HG02970 (cell line): Measurements from ENCODE around the gene MCTP2.

Experiments used
- ATAC-seq: cut with Tn5 transposase; IDR thresholded peaks from one replicate; pipeline ENCODE4 v1.9.1; 2021; ENCODE audit warnings: mild to moderate bottlenecking, moderate library complexity, moderate number of reproducible peaks; ENCODE audit not compliant: unreplicated experiment, low FRiP score

Gene MCTP2, protein sequence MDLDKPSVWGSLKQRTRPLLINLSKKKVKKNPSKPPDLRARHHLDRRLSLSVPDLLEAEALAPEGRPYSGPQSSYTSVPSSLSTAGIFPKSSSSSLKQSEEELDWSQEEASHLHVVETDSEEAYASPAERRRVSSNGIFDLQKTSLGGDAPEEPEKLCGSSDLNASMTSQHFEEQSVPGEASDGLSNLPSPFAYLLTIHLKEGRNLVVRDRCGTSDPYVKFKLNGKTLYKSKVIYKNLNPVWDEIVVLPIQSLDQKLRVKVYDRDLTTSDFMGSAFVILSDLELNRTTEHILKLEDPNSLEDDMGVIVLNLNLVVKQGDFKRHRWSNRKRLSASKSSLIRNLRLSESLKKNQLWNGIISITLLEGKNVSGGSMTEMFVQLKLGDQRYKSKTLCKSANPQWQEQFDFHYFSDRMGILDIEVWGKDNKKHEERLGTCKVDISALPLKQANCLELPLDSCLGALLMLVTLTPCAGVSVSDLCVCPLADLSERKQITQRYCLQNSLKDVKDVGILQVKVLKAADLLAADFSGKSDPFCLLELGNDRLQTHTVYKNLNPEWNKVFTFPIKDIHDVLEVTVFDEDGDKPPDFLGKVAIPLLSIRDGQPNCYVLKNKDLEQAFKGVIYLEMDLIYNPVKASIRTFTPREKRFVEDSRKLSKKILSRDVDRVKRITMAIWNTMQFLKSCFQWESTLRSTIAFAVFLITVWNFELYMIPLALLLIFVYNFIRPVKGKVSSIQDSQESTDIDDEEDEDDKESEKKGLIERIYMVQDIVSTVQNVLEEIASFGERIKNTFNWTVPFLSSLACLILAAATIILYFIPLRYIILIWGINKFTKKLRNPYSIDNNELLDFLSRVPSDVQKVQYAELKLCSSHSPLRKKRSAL

DNA sequence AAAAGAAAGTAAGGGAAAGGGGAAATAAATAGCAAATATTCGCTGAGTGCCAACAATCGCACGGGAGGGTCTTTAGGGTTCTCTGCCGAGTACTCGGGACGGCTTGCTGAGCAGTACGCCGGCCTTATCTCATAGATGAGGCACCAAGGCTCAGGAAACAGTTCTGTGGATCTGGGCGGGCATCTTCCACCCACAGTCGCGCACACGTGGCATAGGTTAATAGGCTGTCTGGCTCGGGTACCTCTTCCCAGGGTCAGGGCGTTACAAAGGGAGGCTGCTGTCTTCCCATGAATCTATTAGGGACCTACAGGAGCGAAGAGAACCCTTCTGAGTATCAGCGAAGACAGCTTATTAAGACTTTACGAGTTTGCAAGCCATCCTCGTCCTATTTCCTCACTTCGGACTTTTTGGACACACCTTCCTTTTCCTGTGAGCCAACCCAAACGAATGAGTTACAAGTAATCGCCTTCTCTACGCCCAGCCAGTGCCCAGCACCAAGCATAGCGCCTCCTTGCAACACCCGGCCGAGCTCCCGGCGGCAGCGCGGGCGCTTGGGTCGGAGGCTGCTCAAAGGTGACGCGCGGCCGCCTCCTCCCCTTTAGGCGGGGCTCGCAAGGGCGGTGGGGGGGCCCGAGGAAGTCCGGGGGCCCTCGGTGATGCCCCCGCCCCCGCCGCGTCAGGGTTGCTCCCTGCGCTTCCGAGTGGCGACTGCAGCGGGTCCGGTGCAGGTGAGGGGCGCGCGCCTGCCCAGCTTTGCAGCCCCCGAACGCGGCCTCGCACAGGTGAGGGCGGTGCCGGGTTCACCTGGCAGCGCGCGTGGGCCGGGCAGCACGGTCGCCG lies at the start of gene MCTP2:
TSS of gene MCTP2 (plus strand) at position 679 of the 840 bp plus-strand sequence. CDS start 66,705 bp downstream, outside the sequence.
- ATAC-seq = peak; percentile 57

DNA sequence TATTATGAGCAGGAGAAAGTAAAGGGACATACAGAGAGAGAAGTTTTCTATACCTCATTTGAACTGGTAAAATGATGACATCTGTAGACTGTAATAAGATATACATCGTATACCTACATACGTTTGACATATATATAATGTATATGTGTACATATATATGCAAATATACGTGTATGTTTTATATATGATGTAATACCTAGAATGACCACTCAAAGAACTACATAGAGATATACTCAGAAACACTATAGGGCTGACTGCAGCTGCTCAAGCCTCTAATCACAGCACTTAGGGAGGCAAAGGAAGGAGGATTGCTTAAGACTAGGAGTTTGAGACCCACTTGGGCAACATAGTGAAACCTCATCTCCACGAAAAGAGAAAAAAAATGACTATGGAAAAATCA lies 48.5 kb upstream of the MCTP2 start:
- ATAC-seq = no peak

DNA sequence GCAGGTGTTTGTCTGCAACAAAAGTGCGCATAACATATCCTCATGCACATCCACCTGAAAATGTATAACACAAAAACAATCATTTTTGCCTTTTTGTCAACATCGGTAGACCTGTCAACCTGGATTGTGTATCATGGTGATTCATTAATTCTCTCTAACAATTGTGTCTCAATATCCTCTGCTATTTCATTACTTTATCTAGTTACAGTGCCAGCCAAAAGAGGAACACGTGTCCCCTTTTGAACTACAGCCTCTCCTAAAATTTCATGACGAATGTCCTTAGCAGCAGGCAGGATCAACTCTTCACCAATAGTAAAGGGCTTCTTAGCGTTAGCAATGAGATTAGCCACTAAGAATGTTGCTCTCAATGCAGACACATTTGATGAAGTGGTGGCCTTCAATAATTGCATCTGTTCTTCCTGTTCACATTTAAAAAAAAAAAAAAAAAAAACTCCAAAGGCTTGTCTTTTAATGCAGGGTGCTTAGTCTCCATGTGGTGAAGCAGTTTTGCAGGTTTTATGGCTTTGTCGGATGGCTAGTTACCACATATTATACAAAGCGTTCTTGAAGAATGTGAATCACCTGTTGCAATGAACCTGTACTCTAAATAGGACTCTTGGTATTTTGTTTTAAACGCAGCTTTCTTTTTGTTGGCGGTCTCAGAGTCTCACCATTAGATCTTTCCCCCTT lies 45.7 kb upstream of the MCTP2 start:
- ATAC-seq = no peak

DNA sequence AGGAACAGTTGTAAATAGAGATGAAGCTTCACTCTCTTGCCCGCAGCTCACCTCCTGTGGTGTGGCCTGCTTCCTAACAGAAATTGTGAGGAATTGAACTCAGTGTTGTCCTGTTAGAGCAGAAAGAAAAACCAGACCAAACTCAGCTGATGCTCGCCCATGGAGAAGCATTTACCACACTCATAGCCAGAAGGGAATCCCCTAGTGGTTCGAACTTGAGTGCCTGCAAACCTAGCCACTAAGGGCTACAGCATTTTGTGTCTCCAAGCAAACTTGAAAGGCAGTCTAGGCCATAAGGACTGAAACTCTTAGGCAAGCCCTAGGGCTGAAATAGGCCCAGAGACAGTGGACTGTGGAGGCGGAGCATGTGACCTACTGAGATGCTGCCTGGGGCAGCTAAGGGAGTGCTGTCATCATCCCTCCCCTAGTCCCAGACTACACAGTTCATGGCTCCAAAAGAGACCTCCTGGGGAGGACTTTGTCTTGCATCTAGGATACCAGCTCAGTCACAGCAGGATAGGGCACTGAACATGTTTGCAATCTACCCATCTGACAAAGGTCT lies 44.5 kb upstream of the MCTP2 start:
- ATAC-seq = no peak

DNA sequence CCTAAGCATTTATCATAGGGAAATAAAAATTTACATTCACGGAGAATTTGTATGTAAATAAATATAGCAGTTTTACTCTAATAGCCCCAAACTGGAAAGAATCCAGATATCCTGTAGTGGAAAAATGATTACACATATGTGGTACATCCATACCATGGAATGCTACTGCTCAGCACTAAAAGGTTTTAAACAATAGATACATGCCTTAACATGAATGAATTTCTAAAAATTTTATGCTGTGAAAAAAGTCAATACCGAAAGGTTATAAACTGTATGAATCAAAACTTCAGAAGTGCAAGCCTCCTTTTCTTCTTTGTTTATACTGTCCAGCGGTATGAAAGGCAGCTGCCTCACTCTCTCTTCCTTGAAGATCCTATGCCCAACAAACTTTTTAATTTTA lies 37.5 kb upstream of the MCTP2 start:
- ATAC-seq = no peak

DNA sequence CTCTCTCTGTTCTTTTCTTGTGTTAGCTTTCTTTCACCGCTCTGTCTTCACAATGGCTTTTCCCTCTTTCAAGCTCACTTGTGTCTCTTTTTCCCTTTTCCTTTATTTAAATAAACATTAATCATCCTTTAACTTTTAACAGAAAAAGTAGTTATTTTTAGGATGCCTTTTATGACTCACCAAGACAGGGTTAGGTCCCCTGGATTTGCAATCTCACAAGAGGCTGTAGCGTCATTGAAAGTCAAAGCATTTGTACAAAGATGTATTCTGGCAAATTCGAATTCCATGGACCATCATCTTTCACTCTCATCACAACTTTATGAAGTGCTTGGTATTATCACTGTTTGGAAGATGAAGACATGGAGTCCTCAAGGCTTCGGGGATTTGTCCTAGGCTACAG lies 34.8 kb upstream of the MCTP2 start:
- ATAC-seq = no peak

DNA sequence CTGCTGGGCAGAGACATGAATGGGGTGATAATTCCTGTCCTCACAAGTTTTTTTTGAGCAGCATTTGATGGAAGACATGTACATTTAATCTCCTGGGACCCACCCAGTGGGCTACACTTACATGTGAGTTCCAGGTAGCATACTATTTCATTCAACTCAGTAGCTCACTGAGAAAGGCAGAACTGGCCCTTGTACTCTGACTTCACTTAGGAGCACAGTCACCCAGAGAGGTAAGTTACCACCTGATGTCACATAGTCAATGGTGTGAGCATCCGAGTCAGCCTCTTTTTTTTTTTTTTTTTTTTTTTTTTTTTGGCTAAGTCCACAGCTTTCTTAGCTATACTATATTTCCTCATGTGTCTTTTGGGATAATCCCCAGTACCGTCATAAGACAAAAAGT lies 32.7 kb upstream of the MCTP2 start:
- ATAC-seq = no peak

DNA sequence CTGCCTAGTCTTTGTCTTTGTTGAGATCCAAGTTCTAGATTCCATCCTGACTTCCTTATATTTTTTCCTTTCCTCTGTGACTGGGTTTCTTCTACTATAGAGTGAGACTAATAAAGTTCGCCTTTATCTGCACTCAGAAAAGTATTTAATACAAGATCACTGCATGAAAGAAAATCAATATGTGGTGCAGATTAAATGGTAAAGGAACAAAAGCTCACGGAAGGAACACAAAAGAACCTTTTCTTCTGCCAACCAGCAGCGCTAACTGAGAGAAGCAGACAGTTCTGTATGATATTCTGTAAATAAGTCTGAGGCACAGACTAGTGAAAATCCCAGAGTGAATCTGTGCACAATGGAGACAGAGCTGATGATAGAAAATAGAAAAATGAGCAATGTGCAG lies 31.6 kb upstream of the MCTP2 start:
- no peak for ATAC-seq

DNA sequence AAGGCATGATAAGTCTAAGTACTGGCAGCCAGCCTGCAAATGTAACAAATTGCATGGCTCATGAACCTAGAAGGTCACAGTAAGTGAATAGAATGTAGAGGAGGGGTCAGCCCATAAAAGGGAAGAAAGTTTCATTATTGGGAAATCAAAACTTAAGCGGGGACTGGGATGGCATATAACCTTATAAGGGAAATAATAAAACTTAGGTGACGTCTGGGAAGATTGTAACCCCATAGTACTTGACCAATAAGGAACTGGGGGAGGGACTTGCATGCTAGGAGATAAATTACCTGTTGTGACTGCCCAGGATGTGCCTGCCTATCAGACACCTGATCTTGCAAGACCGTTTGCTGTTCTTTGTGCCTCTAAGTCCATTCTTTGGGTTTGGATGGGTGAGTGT lies 28.1 kb upstream of the MCTP2 start:
- ATAC-seq = no peak

DNA sequence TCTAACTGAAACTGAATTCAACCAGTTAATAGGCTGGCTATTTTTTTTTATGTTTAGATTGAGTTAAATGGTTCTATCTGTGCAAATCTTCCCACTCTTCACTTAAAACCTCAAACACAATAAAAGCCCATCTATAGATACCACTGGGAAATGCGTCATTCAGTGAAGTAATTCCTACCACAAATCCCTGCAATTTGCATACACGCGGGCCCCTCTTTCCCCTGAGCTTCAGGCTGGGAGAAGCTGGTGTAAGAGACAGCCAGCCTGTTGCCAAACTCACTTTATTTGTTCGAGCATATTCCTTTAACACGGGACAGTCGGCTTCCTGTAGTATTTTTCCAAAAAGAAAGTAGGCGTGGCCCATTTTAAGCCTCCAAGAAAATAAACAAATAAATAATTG lies 26.0 kb upstream of the MCTP2 start:
- no peak for ATAC-seq

DNA sequence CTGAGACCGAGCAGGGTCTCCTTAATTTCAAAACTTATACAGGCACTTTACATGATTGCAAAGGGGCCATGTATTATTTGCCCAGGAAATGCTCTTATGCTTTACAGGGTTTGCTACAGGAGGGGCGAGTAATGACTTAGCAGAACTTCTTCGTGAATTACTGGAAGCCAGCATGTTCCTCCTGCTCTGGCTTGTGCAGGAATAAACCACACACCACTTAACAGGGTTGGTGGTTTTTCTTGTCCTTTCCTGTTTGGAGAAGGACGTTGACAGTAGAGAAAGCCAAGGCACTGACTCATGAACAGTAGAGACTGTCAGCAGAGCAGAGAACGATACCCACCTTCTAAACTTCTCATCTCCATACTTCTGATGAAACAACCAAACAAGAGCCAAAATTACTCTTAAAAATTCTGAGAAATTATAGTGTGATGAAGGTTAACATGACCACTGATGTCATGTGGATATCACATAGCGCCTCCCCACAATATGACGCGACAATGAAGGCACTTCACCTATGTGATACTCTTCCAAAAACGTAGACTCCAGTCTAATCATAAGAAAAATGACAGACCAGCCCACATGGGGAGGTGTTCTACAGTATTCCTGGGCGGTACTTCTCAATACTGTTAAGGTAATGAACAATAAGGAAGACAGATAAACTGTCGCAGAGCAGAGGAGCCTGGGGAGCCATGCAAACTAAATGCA lies 24.7 kb upstream of the MCTP2 start:
- no peak for ATAC-seq

DNA sequence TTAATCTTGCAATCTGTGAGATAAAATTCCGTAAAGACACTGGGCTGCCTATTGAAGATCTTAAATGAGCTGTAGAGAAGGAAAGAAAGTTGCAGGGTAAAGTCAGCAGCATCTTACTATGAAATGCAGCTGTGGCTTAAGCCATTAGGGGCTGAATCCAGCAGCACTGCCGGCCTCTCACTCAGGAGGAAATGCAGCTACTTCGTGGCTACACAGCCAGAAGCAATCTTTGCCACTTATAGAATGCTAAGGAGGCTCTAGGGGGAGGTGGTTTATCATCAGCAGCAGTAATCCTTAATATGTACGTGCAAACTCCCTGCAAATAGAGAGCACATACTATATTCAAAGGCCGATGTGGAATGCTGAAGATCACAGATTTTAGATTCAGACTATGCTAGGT lies 19.1 kb upstream of the MCTP2 start:
- no peak for ATAC-seq

DNA sequence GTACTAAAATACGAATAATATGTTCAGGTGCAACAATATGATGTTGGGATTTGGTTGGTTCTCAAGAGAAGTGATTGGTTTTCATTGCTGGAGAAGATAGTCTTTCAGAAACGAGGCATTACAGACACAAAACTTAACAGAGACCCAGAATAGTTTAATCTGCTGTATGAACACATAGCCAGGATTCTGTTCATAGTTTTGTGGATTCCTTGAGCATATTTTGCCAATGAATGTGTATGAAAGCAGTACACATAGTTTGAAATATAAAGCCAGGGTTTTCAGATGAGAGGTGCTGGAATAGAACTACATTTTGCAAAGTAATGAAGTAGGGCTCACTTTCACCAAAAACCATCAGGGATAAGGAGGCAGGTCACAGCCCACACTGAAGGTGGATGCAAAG lies 5.7 kb upstream of the MCTP2 start:
- no peak for ATAC-seq

DNA sequence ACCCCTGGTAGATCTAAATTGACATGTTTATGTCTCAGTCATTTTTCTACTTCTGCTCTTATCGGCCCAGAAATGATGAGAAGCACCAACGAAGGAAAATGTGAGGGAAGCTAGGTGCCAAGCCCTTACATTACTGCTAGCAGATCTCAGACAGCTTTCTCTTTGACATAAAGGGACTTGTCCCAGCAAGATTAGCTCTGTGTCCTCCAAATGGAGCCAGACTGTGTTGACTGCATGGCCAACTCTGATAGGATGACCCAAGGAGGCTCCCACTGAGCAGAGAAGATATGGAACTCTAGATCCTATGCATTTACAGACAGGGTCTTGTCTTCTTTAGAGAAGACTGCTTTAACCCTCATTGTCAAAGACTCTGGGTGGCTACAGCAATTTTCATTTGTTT lies 2.8 kb upstream of the MCTP2 start:
- ATAC-seq = no peak

DNA sequence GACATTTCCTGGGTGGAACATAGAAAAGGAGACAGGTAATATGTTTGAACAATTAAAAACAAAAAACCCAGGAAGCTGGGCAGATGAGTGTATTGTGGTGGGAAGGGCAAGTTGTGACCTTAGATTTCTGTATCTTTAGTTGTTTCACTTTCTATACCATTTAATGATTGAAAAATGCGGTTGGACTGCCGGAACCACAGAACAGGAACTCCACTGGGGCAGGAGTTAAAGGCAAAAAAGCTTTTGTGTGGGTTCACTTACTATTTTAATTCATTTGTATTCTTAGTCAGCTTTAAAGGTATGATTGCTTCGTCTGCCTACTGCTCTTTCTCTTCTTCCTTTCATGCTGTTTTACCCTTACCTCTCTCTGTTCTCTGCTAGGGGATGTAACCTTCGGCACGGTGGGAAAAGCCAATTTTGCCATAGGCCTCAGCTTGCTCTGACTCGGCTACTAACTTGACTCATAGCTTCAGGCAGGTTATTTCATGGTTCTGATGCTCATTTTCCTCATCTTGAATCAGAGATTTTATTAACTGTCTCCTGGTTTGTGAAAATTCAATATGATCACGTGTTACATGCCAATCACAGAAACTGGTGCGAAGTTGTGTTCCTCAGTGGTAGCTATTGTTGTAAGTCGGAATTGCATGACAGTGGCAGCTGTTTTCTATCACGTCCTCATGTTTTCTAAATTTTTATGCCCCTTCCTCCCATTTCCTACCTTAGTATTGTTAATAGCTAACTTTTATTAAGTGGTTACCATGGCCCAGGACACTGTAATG lies 1.6 kb upstream of the MCTP2 start:
- ATAC-seq = peak; percentile 47

DNA sequence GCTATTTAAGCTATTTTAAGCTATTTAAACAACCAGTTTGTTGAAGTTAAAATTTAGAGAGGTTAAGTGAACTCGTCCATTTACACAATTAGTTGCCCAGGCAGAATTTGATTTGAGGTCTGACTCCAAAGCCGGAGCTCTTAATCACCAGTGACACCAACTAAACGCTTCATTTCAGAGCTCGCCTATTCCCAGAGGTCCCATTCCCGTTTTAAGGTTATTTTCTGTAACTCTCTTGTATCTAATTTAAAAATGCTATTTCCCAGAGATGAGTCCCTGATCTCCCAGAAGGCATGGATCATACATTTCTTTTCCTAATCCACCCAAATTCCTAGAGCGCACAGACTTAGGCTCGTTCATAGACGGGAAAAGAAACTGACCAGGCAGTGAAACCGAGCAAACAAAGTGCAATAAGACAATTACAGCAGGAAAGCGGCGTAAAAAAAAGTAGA lies 904 bp upstream of the MCTP2 start:
- no peak for ATAC-seq

DNA sequence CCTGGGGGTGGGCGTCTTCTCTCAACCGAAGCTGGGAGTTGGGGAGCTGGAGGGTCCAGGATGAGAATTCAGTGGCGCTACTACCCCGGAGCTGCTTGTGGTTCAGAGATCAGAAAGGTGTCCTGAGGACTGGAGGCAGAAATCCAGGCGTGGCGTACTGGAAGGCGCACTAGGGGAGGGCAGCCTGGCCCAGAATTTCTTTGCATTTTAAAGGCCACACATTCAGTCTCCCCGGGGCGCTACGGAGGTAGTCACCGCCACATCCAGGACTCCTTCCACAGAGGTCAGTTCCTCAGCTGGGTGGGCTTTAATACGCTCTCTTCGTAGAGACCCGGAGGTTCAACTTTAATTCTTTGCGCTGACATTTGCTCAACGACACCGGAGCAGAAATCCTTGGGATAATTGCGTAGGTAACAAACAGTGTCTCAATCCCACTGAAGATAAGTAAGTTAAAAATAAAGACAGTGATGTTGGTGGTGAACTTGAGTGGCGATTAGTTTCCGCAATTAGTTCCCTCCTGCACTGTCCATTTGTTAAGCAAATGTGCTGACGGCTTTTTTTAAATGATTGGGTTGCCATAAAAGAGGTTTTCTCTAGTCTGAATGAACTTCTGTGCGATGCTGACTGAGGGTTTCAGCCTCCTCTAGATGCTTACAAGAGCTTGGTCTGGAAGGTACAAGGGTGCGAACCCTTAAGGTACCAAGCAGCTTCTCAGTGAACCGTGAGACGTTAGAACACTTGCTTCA lies 535 bp downstream of the MCTP2 start:
- ATAC-seq = peak; percentile 15

DNA sequence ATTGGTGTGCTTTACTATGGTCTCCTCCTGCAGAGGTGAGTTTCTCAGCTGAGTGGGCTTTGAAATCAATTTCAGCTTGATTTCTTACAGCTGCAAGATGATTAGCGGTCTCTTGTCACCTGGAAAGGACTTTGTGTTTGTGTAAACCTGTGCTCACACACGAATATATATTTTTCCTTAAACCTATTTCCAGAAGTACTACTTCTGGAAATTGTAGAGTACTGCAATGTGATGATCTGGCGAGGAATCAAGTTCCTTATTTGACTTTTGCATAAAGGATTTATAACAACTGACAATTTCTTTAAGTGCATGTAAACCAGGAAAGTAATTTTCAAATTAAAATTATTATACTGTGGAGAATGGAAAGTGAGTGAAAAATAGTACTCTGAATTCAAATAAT lies 2.1 kb downstream of the MCTP2 start:
- ATAC-seq = no peak
